Adrenal gland (tissue), 5 donors: Measurements from ENCODE around the gene DCAF15.

Experiments
- POLR2A ChIP-seq, 2 donors: fragments of 450-650 bp; IDR thresholded peaks; one replicate each; pipeline ENCODE4 v1.6.1; 2017; ENCODE audit warnings: antibody characterized with exemption in 2 of 2, mild to moderate bottlenecking in 2 of 2, moderate library complexity in 1 of 2
- TF ChIP-seq, protein P1 (sequence below), 6 experiments: fragments of 450-650 bp in 4 of 6; fragments of 200-600 bp in 2 of 6; sonication (generic) in 1 of 6; IDR thresholded peaks; 1 replicate in 5 of 6; 2 replicates in 1 of 6; pipeline versions ENCODE4 v1.5.1 to v1.8.0; 2016 to 2021; ENCODE audit warnings: antibody characterized with exemption in 6 of 6, mild to moderate bottlenecking in 2 of 6, moderate library complexity in 1 of 6
- donor health status: DM: no; HTN: no; CAD: no.

DNA sequence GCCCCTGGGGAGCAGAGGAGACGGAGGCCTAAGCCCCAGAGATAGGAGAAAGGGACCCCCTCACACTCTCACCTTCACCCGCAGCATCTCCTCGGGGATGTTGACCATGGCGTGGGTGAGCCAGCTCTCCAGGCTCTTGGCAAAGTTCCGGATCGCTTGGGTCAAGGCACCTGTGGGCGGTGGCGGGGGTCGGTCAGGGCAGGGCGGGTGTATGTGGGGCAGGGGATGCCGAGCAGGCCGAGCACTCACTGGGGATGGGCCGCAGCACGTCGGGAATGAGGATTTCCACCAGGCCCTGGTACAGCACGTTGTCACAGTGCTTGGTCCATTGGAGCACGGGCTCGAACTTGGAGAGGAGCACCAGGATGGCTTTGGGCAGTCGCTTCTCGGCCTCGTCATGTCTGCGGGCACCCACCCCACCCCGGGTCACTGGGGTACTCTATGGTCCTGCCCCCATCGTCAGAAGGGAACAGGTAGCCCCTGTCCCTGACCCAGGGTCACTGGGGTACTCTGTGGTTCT lies 13.1 kb downstream of the DCAF15 start:
- TF ChIP-seq, protein P1, sequence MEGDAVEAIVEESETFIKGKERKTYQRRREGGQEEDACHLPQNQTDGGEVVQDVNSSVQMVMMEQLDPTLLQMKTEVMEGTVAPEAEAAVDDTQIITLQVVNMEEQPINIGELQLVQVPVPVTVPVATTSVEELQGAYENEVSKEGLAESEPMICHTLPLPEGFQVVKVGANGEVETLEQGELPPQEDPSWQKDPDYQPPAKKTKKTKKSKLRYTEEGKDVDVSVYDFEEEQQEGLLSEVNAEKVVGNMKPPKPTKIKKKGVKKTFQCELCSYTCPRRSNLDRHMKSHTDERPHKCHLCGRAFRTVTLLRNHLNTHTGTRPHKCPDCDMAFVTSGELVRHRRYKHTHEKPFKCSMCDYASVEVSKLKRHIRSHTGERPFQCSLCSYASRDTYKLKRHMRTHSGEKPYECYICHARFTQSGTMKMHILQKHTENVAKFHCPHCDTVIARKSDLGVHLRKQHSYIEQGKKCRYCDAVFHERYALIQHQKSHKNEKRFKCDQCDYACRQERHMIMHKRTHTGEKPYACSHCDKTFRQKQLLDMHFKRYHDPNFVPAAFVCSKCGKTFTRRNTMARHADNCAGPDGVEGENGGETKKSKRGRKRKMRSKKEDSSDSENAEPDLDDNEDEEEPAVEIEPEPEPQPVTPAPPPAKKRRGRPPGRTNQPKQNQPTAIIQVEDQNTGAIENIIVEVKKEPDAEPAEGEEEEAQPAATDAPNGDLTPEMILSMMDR (IDR thresholded peaks at IDR 0.05): no peak
- no peak for TF ChIP-seq POLR2A (IDR thresholded peaks at IDR 0.05)
